Bronchial epithelial cell (primary cell): ENCODE measurements around the gene BRD4. TPM values are rescaled to one million over a fixed set of nuclear protein-coding genes. Genes with fewer than 3 reads are reported as not detected.
"Not testable (repeated sequence)": the region's sequence is repeated elsewhere in the genome, so short reads cannot be mapped to it uniquely, and the experiment has no call there.

Source experiments
- DNase-seq: peaks from one replicate; pipeline ENCODE4 v3.0.0-alpha.2; 2010; ENCODE audit warnings: low read depth
- FAIRE-seq: peaks from 2 replicates; lab custom pipeline; 2011; peaks lifted over from hg19 to GRCh38; lab: Jason Lieb, UNC
- H3K27me3 ChIP-seq: 2 replicates; pipeline ENCODE4 v1.5.1; 2011; ENCODE audit warnings: low read length; ENCODE audit not compliant: control insufficient read depth, insufficient read depth
- H3K36me3 ChIP-seq: 2 replicates; pipeline ENCODE4 v1.5.1; 2011; ENCODE audit warnings: low read length; ENCODE audit not compliant: control insufficient read depth, insufficient read depth
- H3K4me3 ChIP-seq: 2 replicates; pipeline ENCODE4 v1.5.1; 2011; ENCODE audit warnings: mild to moderate bottlenecking, low read depth, low read length, control low read depth
- CTCF ChIP-seq: IDR thresholded peaks from 2 replicates; pipeline ENCODE4 v1.5.1; 2011; ENCODE audit warnings: mild to moderate bottlenecking, moderate library complexity, low read length, control low read depth, inconsistent platforms; ENCODE audit not compliant: insufficient read depth, severe bottlenecking
- total RNA-seq: library from RNA; depleted of rRNA; stranded (reverse); fragments of >200 nt; gene quantifications from 2 replicates; pipeline ENCODE4 v1.2.1, GENCODE V29; 2014

Gene BRD4
- total RNA-seq, 1 donor from 2014 or later, result 12.1 TPM

GRCh38 chr19:15357906-15358305 is 25.6 kb upstream of the BRD4 start:
- FAIRE-seq, result no peak

GRCh38 chr19:15354566-15355296 is 22.4 kb upstream of the BRD4 start:
- Histone ChIP-seq H3K4me3 (no peak overlapping the region), H3K27me3 (no peaks in the 10 kb centered on the region), H3K36me3 (peaks cover 20% of the 10 kb centered on the region)
- no peak for TF ChIP-seq CTCF
- FAIRE-seq (no peak), DNase-seq (no peak)

More at GRCh38 chr19:15357906-15358305, 25.6 kb upstream of the BRD4 start:
- no peaks in the 10 kb centered on the region for H3K27me3 ChIP-seq
- H3K4me3 ChIP-seq, result no peak overlapping the region
- DNase-seq, result no peak
- no peak for TF ChIP-seq CTCF
- peaks cover 29% of the 10 kb centered on the region for H3K36me3 ChIP-seq

- DNase-seq, result no peak
- Histone ChIP-seq H3K36me3 (peaks cover 17% of the 10 kb centered on the region), H3K4me3 (no peak overlapping the region), H3K27me3 (no peaks in the 10 kb centered on the region)
- no peak for FAIRE-seq
- no peak for TF ChIP-seq CTCF
Measured at GRCh38 chr19:15353908-15354307, 21.6 kb upstream of the BRD4 start.

DNA sequence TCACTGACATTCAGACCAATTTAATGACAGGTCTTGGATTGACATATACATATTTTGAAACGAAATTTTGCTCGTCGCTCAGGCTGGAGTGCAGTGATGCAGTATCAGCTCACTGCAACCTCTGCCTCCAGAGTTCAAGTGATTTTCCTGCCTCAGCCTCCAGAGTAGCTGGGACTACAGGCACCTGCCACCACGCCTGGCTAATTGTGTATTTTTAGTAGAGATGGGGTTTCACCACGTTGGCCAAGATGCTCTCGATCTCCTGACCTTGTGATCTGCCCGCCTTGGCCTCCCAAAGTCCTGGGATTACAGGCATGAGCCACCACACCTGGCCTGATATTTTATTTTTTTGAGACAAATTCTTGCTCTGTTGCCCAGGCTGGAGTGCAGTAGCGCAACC is 20.2 kb upstream of the BRD4 start:
- not testable (repeated sequence) for DNase-seq, FAIRE-seq, H3K4me3 ChIP-seq, H3K27me3 ChIP-seq
- peaks cover 11% of the 10 kb centered on the region for H3K36me3 ChIP-seq

GRCh38 chr19:15341328-15341727 is 9.0 kb upstream of the BRD4 start:
- FAIRE-seq, H3K4me3 ChIP-seq, DNase-seq, H3K27me3 ChIP-seq, H3K36me3 ChIP-seq: not testable (repeated sequence)

- peaks cover 5% of the 10 kb centered on the region for H3K36me3 ChIP-seq
Measured at GRCh38 chr19:15340086-15340485, 7.7 kb upstream of the BRD4 start.

More at GRCh38 chr19:15340086-15340485, 7.7 kb upstream of the BRD4 start:
- TF ChIP-seq CTCF, result no peak
- FAIRE-seq (no peak), DNase-seq (no peak)
- Histone ChIP-seq H3K27me3 (no peaks in the 10 kb centered on the region), H3K4me3 (no peak overlapping the region)
